HepG2 (cell line): ENCODE results near the gene YIPF2. TPM values are rescaled to one million over a fixed set of nuclear protein-coding genes. Genes with fewer than 3 reads are reported as not detected.

Experiments used
- ATAC-seq: fragments of 200-7000 bp; cut with Tn5 transposase; 3 replicates; pipeline ENCODE4 v1.9.1; 2020; ENCODE audit warnings: mild to moderate bottlenecking, moderate library complexity
- BruUV-seq: library from RNA; stranded (reverse); fragments of 400-500 nt; replicated peaks from 2 replicates; lab custom pipeline; 2021; lab: Mats Ljungman, UMichigan
- CTCF ChIA-PET: fragments of 300-600 bp; formaldehyde crosslinking; extraction: SDS; loops from one replicate; lab custom pipeline; 2021; ENCODE audit warnings: low total read pairs, inconsistent platforms, low intra/inter-chr PET ratio; lab: Yijun Ruan, JAX
- POLR2A ChIA-PET: fragments of 350-600 bp; sonication (Branson Sonifier 250); formaldehyde crosslinking; loops from one replicate; lab custom pipeline; 2020; ENCODE audit warnings: antibody characterized with exemption, inconsistent platforms; lab: Yijun Ruan, JAX
- DNase-seq: peaks from one replicate; pipeline ENCODE4 v3.0.0-alpha.2; 2015; ENCODE audit warnings: low spot score
- FAIRE-seq: peaks from 3 replicates; lab custom pipeline; 2011; peaks lifted over from hg19 to GRCh38; lab: Jason Lieb, UNC
- H2AFZ ChIP-seq: one replicate; pipeline ENCODE4 v1.6.1; 2011; ENCODE audit warnings: low read length, inconsistent platforms
- H3K27ac ChIP-seq: fragments of 300-600 bp; 3 replicates; pipeline ENCODE4 v1.8.0; 2011; ENCODE audit warnings: mixed run types, mild to moderate bottlenecking, mixed read lengths, low read length, inconsistent platforms; ENCODE audit not compliant: insufficient read depth; ENCODE audit errors: extremely low read length
- H3K27me3 ChIP-seq, 2 experiments: fragments of 200-600 bp in 1 of 2; 2 replicates in 1 of 2; 3 replicates in 1 of 2; pipeline versions ENCODE4 v1.6.0 to v1.8.0; 2011; ENCODE audit warnings: low read length in 2 of 2, mild to moderate bottlenecking in 2 of 2, moderate library complexity in 2 of 2, inconsistent platforms in 1 of 2; ENCODE audit not compliant: insufficient read depth in 2 of 2, control insufficient read depth in 1 of 2
- H3K36me3 ChIP-seq, 2 experiments: fragments of 200-600 bp in 1 of 2; replicated peaks in 1 of 2; 2 replicates in 1 of 2; 3 replicates in 1 of 2; pipeline versions ENCODE4 v1.5.1 to v1.8.0; 2011; ENCODE audit warnings: low read length in 2 of 2, inconsistent platforms in 1 of 2; ENCODE audit not compliant: insufficient read depth in 2 of 2, control insufficient read depth in 1 of 2
- H3K4me1 ChIP-seq: 2 replicates; pipeline ENCODE4 v1.5.1; 2012; ENCODE audit warnings: low read length, inconsistent platforms; ENCODE audit not compliant: insufficient read depth
- H3K4me2 ChIP-seq: 2 replicates; pipeline ENCODE4 v1.6.0; 2011; ENCODE audit warnings: low read depth, low read length, inconsistent platforms
- H3K4me3 ChIP-seq, 3 experiments: fragments of 200-600 bp in 1 of 3; sonication (generic), shearing (Covaris generic) in 1 of 3; replicated peaks in 1 of 3; 2 replicates each; pipeline ENCODE4 v1.5.1; 2011 to 2016; ENCODE audit warnings: low read length in 3 of 3, inconsistent platforms in 2 of 3, low read depth in 2 of 3, mild to moderate bottlenecking in 2 of 3, control low read depth in 1 of 3, mixed read lengths in 1 of 3; ENCODE audit not compliant: insufficient read depth in 1 of 3
- H3K79me2 ChIP-seq: one replicate; pipeline ENCODE4 v1.6.1; 2011; ENCODE audit warnings: low read length, inconsistent platforms; ENCODE audit not compliant: insufficient read depth
- H3K9ac ChIP-seq: 2 replicates; pipeline ENCODE4 v1.6.0; 2011; ENCODE audit warnings: mild to moderate bottlenecking, low read depth, low read length, inconsistent platforms; ENCODE audit not compliant: insufficient read depth
- H3K9me3 ChIP-seq: 2 replicates; pipeline ENCODE4 v1.5.1; 2012; ENCODE audit warnings: mild to moderate bottlenecking, low read length
- H4K20me1 ChIP-seq: 2 replicates; pipeline ENCODE4 v1.6.0; 2011; ENCODE audit warnings: inconsistent platforms, mild to moderate bottlenecking, low read length, moderate library complexity; ENCODE audit not compliant: insufficient read depth
- HNRNPH1 ChIP-seq: fragments of 200-400 bp; formaldehyde crosslinking; optimal IDR thresholded peaks from 2 replicates; pipeline ENCODE3; 2017; ENCODE audit warnings: mild to moderate bottlenecking, low read depth, low read length
- POLR2G ChIP-seq: fragments of 200-400 bp; formaldehyde crosslinking; IDR thresholded peaks from 2 replicates; pipeline ENCODE4 v1.6.1; 2018; ENCODE audit warnings: mild to moderate bottlenecking, low read depth, low read length, moderate library complexity
- YEATS2 ChIP-seq: sonication (generic); formaldehyde crosslinking; IDR thresholded peaks from 2 replicates; pipeline ENCODE4 v1.4.0; 2020; ENCODE audit warnings: missing genetic modification reagents, borderline replicate concordance
- ZFP41 ChIP-seq: sonication (generic); formaldehyde crosslinking; IDR thresholded peaks from 2 replicates; pipeline ENCODE4 v1.4.0; 2020; ENCODE audit warnings: mild to moderate bottlenecking, missing genetic modification reagents, borderline replicate concordance
- ZNF441 ChIP-seq: sonication (generic); formaldehyde crosslinking; IDR thresholded peaks from 2 replicates; pipeline ENCODE4 v1.7.0; 2021; ENCODE audit warnings: missing genetic modification reagents, borderline replicate concordance
- WGBS: methylation state at CpG from one replicate; pipeline ENCODE4 v1.1.6; 2017; ENCODE audit warnings: low lambda C conversion rate; 5-methylcytosine and 5-hydroxymethylcytosine counted together
- in situ Hi-C: cut with HindIII; loops from 2 replicates; pipeline ENCODE4 v1.10.0; 2017; ENCODE audit warnings: low pct_unique_long_range_greater_than_20kb; ENCODE audit not compliant: extremely low pct_ligation_motif_present
- intact Hi-C: fragments of 100-400 bp; cut with micrococcal nuclease; formaldehyde crosslinking; loops from one replicate; pipeline ENCODE4 v1.10.0; 2022; ENCODE audit not compliant: unreplicated experiment
- polyA plus RNA-seq, 8 experiments: library from polyadenylated mRNA; depleted of rRNA in 3 of 8; stranded (reverse) in 7 of 8; unstranded in 1 of 8; fragments of >200 nt; fragmentation: Illumina TruSeq in 4 of 8; extraction: Trizol in 4 of 8; gene quantifications; 2 replicates each; pipeline versions ENCODE4 v1.2.1 to v1.2.3, GENCODE V29; 2011 to 2016; ENCODE audit warnings: low read depth in 4 of 8, missing spikeins in 1 of 8, mixed read lengths in 1 of 8; ENCODE audit not compliant: insufficient read depth in 1 of 8
- total RNA-seq, 5 experiments: library from RNA; depleted of rRNA; stranded (reverse); fragments of >200 nt; fragmentation: Illumina TruSeq; extraction: Trizol; gene quantifications; 2 replicates each; pipeline ENCODE4 v1.2.3, GENCODE V29; 2016; ENCODE audit warnings: low read depth in 1 of 5
- TF ChIP-seq, protein P1 (sequence below): sonication (generic); IDR thresholded peaks from 2 replicates; pipeline ENCODE4 v1.6.1; 2016; ENCODE audit warnings: low read depth, borderline replicate concordance
- TF ChIP-seq, protein P2 (sequence below): sonication (generic); formaldehyde crosslinking; IDR thresholded peaks from 2 replicates; pipeline ENCODE4 v1.9.0; 2021; ENCODE audit warnings: missing genetic modification reagents, borderline replicate concordance

YIPF2 gene
- total and polyA plus RNA-seq, 2 of the 13 experiments (the other 11 are each of a cell fraction or from before 2014, with no cell fraction given): 37.3 to 53.2 TPM

DNA sequence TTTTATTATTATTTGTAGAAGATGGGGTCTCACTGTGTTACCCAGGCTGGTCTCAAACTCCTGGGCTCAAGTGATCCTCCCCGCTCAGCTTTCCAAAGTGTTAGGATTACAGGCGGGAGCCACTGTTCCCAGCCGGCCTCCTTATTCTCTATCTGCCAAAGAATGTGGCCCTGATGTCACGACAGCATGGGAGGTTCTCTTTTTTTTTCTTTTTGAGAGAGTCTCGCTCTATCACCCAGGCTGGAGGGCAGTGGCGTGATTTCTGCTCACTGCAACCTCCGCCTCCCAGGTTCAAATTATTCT, 33.6 kb downstream of the YIPF2 start:
- CTCF ChIA-PET: no interaction called here
- no peak for ATAC-seq
- Histone ChIP-seq H3K4me1 (peaks cover 15% of the 10 kb centered on the region), H3K9me3 (no peaks in the 10 kb centered on the region), H3K79me2 (peaks cover 32% of the 10 kb centered on the region), H2AFZ (no peak overlapping the region), H3K27me3 (no peaks in the 10 kb centered on the region), H3K4me3 (no peak overlapping the region), H3K4me2 (no peak overlapping the region)
- FAIRE-seq: no peak
- POLR2A ChIA-PET: no interaction called here
- BruUV-seq: no TSS peak
- intact Hi-C loops: no loop called here
- 95% methylated on average over 7 of the region's 7 CpGs for WGBS
- in situ Hi-C loops: no loop called here
- TF ChIP-seq ZNF441 (CRISPR knock-in tag) (no peak), HNRNPH1 (no peak), YEATS2 (CRISPR knock-in tag) (no peak), ZFP41 (CRISPR knock-in tag) (no peak), POLR2G (no peak)
- TF ChIP-seq, protein P1, sequence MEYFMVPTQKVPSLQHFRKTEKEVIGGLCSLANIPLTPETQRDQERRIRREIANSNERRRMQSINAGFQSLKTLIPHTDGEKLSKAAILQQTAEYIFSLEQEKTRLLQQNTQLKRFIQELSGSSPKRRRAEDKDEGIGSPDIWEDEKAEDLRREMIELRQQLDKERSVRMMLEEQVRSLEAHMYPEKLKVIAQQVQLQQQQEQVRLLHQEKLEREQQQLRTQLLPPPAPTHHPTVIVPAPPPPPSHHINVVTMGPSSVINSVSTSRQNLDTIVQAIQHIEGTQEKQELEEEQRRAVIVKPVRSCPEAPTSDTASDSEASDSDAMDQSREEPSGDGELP: no peak
- TF ChIP-seq, protein P2, sequence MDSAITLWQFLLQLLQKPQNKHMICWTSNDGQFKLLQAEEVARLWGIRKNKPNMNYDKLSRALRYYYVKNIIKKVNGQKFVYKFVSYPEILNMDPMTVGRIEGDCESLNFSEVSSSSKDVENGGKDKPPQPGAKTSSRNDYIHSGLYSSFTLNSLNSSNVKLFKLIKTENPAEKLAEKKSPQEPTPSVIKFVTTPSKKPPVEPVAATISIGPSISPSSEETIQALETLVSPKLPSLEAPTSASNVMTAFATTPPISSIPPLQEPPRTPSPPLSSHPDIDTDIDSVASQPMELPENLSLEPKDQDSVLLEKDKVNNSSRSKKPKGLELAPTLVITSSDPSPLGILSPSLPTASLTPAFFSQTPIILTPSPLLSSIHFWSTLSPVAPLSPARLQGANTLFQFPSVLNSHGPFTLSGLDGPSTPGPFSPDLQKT (CRISPR knock-in tag): no peak
- TF ChIP-seq, all 625 proteins: peak for 0
- no peak for DNase-seq
- peaks cover 26% of the 10 kb centered on the region; the same call in 1 of the 2 replicates for H4K20me1 ChIP-seq
- H3K27ac ChIP-seq: no peak overlapping the region
- H3K9ac ChIP-seq: no peak overlapping the region
- H3K36me3 ChIP-seq: peaks cover 0 to 5% of the 10 kb centered on the region in 2 experiments; a peak in 3 of 5 replicates
